Activated T-cell treated with anti-CD3 and anti-CD28 coated beads, Interleukin-2, amount 50 U/mL, for 72 hours (primary cell): ENCODE results near the gene COL5A1. TPM values are rescaled to one million over a fixed set of nuclear protein-coding genes. Genes with fewer than 3 reads are reported as not detected.

Experiments used
- ATAC-seq, 2 donors: fragments of 150-1000 bp; cut with Tn5 transposase; replicated peaks in 1 of 2; 2 replicates each; pipeline ENCODE4 v1.10.0; 2021; ENCODE audit warnings: moderate library complexity in 2 of 2, mild to moderate bottlenecking in 1 of 2
- DNase-seq, 2 donors: peaks; one replicate each; pipeline ENCODE4 v3.0.0; 2021 to 2022; ENCODE audit warnings: mixed read lengths in 1 of 2
- H3K27ac Mint-ChIP-seq: one replicate; pipeline ENCODE4 v1.8.0; 2022; ENCODE audit warnings: mild to moderate bottlenecking, moderate library complexity, mixed read lengths
- H3K27me3 Mint-ChIP-seq: one replicate; pipeline ENCODE4 v1.8.0; 2022; ENCODE audit warnings: low read depth, mixed read lengths
- H3K36me3 Mint-ChIP-seq, 2 donors: one replicate each; pipeline ENCODE4 v1.8.0; 2022; ENCODE audit warnings: mixed read lengths in 2 of 2, mild to moderate bottlenecking in 1 of 2; ENCODE audit not compliant: insufficient read depth in 2 of 2
- H3K4me1 Mint-ChIP-seq: one replicate; pipeline ENCODE4 v1.8.0; 2022; ENCODE audit warnings: low read depth, mixed read lengths
- H3K4me3 Mint-ChIP-seq, 2 donors: one replicate each; pipeline ENCODE4 v1.8.0; 2022; ENCODE audit warnings: mild to moderate bottlenecking in 2 of 2, mixed read lengths in 2 of 2, moderate library complexity in 2 of 2
- H3K9me3 Mint-ChIP-seq, 2 donors: one replicate each; pipeline ENCODE4 v1.8.0; 2022; ENCODE audit warnings: mixed read lengths in 2 of 2
- total RNA-seq, 2 donors: library from RNA; stranded (reverse); gene quantifications; one replicate each; pipeline ENCODE4 v1.2.3, GENCODE V29; 2022

The COL5A1 gene
- total RNA-seq, 2 donors from 2014 or later = 0.49 TPM; not detected in 1

DNA sequence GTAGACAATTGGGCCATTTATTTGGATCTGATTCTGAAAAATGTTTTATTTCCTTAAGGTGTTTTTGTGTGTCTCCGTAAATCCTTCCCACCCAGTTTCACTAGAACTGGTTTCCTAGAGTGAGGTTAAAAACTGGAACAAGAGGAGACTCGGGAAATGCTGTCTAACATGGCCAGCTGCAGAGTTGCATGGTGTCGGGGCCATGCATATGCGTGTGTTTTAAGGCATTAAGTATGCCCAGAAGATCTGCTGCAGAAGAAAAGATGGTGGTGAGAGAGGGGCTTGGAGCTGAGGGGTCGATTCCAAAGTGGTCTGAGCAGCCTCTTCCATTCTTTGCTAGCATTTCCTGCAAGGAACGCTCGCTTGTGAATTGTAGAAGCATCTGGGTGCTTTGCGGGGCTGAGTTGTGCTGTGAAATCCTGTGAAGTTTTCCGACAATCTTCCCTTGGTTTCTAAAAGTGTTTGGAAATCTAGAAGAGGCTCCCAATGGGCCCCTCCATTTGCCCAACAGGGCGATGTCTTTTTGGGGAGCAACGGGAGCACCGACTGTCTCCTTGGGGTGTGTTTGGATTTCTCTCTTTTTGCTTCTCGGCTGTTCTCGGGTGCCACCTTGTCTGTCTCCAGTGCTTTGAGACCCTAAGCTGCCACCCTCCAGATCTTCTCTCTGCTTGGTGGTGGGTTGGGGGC, 113.8 kb downstream of the COL5A1 start:
- no peak overlapping the region for H3K27ac Mint-ChIP-seq
- H3K36me3 Mint-ChIP-seq = peaks cover 0 to 2% of the 10 kb centered on the region in 2 donors
- DNase-seq (no peak), ATAC-seq (no peak)
- H3K27me3 Mint-ChIP-seq = no peaks in the 10 kb centered on the region
- H3K4me1 Mint-ChIP-seq = no peaks in the 10 kb centered on the region
- H3K4me3 Mint-ChIP-seq = no peak overlapping the region
- peaks cover 0 to 11% of the 10 kb centered on the region in 2 donors for H3K9me3 Mint-ChIP-seq

DNA sequence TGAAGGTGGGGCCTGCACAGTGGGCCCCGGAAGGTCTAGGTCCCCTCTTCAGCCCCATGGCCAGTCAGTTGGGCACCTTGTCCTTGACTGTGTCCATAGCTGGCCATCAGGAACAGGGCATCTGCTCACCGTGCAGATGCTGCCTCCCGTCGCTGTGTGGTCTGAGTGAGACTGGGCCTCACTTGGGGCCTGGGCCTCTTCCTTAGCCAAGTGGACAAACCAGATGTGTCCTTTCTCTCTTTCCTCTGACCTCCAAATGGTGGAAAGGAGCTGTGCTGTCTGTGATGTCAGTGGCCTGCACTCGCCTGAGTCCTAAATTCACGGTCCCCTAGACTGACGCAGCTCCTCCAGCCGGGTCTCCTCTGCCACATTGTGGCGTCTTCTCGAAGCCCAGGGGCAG, 114.5 kb downstream of the COL5A1 start:
- H3K4me1 Mint-ChIP-seq = no peaks in the 10 kb centered on the region
- H3K36me3 Mint-ChIP-seq = peaks cover 0 to 2% of the 10 kb centered on the region in 2 donors
- ATAC-seq = no peak
- no peaks in the 10 kb centered on the region for H3K27me3 Mint-ChIP-seq
- no peak for DNase-seq
- H3K9me3 Mint-ChIP-seq = peaks cover 6 to 18% of the 10 kb centered on the region in 2 donors
- no peak overlapping the region for H3K4me3 Mint-ChIP-seq
- no peak overlapping the region for H3K27ac Mint-ChIP-seq

DNA sequence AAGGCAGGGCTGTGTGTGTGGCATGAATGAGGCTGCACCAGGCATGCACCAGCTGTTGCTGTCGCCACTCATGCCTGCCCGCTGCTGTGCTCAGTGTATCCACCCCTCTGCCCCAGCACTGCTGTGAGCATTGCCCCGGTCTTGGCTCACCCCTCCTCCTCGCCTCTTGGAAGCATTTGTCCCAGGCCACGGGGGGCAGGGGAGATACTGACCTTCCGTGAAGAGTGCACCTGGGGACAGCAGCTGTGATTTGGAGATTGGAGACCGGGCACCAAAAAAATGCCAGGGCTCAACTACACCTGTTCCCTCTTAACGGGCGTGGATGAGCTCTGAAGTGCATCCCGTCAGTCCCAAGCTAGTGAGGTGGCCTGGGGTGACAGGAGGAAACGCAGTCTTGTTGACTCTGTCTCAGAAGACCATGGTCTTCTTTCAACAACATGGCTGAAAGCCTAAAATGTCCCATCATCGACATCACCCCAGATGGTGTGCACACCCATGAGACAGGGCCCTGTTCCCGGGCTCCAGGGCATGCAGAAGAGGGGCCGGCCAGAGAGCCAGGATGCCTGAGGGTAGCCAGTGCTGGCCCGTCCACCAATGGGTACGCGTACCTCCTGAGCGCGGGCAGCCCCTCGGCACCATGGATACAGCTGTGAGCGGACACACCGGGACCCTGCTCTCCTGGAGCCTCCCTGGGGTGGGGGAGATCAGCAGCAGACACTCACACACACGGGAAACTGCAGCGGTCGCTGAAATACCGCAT, 115.8 kb downstream of the COL5A1 start:
- no peak for DNase-seq
- H3K4me1 Mint-ChIP-seq = no peaks in the 10 kb centered on the region
- no peak overlapping the region for H3K4me3 Mint-ChIP-seq
- no peak overlapping the region for H3K27ac Mint-ChIP-seq
- peaks cover 0 to 2% of the 10 kb centered on the region in 2 donors for H3K36me3 Mint-ChIP-seq
- ATAC-seq = no peak
- H3K27me3 Mint-ChIP-seq = no peaks in the 10 kb centered on the region
- peaks cover 6 to 18% of the 10 kb centered on the region in 2 donors for H3K9me3 Mint-ChIP-seq

DNA sequence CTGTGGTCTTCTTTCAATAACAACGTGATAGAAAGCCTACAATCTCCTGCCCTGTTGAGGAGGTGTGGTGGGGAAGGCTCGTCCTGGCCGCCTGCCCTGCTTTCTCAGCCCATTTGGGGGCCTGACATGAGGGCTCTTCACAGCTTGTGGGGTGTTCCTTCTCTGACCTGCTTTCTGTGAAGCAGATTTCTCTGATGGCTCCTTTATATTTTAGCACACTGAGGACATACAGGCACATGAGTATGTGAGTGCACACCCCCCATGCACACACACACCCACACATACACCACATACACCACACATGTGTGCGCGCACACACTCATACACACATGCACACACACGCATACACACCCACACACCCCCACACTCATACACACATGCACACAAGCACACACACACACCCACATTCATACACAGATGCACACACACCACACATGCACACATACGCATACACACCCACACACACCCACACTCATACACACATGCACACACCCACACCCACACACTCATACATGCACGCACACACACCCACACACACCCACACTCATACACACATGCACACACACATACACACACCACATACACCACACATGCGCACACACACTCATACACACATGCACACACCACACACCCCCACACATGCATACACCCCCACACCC, 117.5 kb downstream of the COL5A1 start:
- Mint-ChIP-seq H3K4me3 (no peak overlapping the region), H3K4me1 (no peaks in the 10 kb centered on the region), H3K9me3 (peaks cover 6 to 18% of the 10 kb centered on the region in 2 donors), H3K27ac (no peak overlapping the region), H3K36me3 (peaks cover 0 to 2% of the 10 kb centered on the region in 2 donors), H3K27me3 (no peaks in the 10 kb centered on the region)
- DNase-seq (no peak), ATAC-seq (no peak)

DNA sequence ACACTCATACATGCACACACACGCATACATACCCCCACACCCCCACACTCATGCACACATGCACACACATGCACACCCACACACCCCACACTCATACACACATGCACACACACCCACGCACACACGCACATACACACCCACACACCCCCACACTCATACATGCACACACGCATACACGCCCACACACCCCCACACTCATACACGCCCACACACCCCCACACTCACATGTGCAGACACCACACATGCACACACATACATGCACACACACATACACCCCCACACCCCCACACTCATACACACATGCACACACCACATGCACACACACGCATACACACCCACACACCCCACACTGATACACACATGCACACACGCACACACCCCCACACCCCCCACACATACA, 118.3 kb downstream of the COL5A1 start:
- ATAC-seq (no peak), DNase-seq (no peak)
- H3K9me3 Mint-ChIP-seq = peaks cover 6 to 18% of the 10 kb centered on the region in 2 donors

DNA sequence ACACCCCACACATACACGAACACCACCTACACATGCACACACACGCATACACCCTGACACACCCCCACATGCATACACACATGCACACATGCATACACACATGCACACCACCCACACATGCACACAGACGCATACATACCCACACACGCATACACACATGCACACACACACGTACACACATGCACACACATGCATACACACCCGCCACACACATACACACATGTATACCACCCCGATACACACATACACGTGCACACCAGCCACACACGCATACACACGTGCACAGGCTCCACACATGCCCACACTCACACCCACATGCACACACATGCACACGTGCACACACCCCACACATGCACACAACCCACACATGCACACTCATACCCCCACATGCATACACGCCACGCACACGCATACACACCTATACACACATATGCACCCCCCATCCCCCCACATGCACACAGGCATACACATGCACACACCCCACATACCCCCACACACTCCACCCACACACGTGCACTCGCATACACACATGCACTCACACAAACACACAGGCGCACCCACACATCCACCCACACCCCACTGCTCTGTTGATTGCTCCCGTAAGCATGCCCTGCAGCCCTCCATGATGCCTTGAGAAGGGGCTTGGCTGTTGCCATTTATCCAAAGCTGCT, 119.3 kb downstream of the COL5A1 start:
- Mint-ChIP-seq H3K36me3 (peaks cover 0 to 2% of the 10 kb centered on the region in 2 donors), H3K9me3 (peaks cover 6 to 18% of the 10 kb centered on the region in 2 donors), H3K27me3 (no peaks in the 10 kb centered on the region), H3K27ac (no peak overlapping the region), H3K4me3 (no peak overlapping the region), H3K4me1 (no peaks in the 10 kb centered on the region)
- DNase-seq (no peak), ATAC-seq (no peak)

More for the DNA sequence above, 118.3 kb downstream of the COL5A1 start:
- Mint-ChIP-seq H3K27me3 (no peaks in the 10 kb centered on the region), H3K4me1 (no peaks in the 10 kb centered on the region), H3K4me3 (no peak overlapping the region), H3K36me3 (peaks cover 0 to 2% of the 10 kb centered on the region in 2 donors), H3K27ac (no peak overlapping the region)

DNA sequence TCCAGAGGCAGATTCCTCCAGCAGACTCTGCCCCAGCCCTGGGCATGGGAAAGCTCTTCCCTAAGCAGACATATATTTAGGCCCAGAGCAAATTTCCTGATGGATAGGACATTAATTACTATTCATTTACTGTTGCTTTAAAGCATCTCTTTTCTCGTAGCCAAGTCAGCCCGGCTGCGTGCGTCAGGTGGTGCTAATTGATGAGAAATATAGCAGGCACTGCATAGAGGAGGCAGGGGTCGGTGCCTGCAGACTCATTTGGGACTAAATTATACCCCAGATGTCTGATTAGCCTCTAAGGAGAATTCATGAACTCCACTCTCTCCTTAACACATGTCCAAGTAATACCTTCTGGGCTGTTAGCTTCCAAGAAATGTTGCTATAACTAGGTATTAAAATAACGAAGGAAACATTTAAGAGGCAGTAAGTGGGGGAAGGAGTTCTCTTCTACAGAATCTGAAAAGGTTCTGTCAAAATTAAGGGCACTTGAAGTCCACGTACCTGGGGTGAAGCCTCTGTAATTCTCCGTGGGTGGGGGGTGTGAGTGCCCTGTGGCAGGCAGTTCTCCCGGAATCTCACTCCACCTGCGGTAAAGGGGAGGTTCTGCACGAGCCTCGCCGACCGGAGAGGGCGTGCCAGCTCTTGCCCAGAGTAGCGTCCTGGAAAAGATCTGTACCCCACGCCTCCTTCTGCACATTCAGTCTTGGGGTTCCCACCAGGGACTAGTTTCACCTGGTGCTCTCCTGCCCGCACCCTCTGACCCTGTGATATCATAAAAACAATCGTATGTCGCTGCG, 123.1 kb downstream of the COL5A1 start:
- H3K4me3 Mint-ChIP-seq = no peak overlapping the region
- H3K27ac Mint-ChIP-seq = no peak overlapping the region
- no peaks in the 10 kb centered on the region for H3K4me1 Mint-ChIP-seq
- H3K9me3 Mint-ChIP-seq = peaks cover 6 to 11% of the 10 kb centered on the region in 2 donors
- DNase-seq (no peak), ATAC-seq (no peak)
- no peaks in the 10 kb centered on the region for H3K27me3 Mint-ChIP-seq
- peaks cover 0 to 2% of the 10 kb centered on the region in 2 donors for H3K36me3 Mint-ChIP-seq

DNA sequence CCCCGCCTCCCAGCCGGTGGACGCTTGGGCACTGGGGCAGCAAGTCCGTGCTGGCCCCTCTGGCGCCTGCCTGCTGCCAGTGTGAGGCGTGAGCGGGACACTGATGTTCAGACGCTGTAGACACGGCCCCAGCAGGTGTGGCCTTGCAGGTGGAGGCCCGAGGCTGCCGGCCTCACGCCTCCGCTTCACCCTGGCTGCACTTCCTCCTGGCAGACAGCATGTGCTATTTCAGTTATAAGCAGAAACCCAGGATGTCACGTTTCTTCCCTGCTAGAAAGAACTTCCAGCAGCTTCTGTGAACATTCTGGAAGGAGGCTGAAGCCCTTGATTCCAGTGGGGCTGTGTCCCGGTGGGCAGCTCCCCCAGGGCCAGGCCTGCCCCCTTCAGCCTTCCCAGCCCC, 124.2 kb downstream of the COL5A1 start:
- ATAC-seq (no peak), DNase-seq (no peak)
- H3K4me1 Mint-ChIP-seq = no peaks in the 10 kb centered on the region
- H3K27ac Mint-ChIP-seq = no peak overlapping the region
- peaks cover 2 to 3% of the 10 kb centered on the region in 2 donors for H3K9me3 Mint-ChIP-seq
- H3K4me3 Mint-ChIP-seq = no peak overlapping the region
- no peaks in the 10 kb centered on the region for H3K27me3 Mint-ChIP-seq
- no peaks in the 10 kb centered on the region for H3K36me3 Mint-ChIP-seq

DNA sequence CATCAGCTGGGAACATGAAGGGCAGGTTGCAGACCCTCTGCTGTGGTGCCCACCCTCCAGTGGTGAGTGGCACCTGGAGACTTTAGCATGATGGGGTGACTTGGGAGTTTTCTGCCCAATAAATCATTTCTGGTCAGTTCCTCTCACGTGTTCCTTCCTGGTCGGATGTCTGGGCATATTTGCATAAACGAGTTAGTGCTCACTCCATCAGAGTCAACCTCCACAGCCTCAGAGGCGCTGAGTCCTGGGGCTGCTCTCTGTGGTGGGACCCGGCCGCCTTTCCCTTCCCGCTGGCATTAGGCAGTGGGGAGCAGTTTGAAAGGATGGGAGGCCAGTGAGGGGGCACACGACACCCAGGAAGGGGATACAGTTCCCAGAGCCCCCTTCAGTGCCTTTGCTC, 125.0 kb downstream of the COL5A1 start:
- Mint-ChIP-seq H3K27ac (no peak overlapping the region), H3K27me3 (peaks cover 3% of the 10 kb centered on the region), H3K4me3 (no peak overlapping the region), H3K36me3 (no peaks in the 10 kb centered on the region), H3K9me3 (no peaks in the 10 kb centered on the region), H3K4me1 (no peaks in the 10 kb centered on the region)
- no peak for DNase-seq
- no peak for ATAC-seq

DNA sequence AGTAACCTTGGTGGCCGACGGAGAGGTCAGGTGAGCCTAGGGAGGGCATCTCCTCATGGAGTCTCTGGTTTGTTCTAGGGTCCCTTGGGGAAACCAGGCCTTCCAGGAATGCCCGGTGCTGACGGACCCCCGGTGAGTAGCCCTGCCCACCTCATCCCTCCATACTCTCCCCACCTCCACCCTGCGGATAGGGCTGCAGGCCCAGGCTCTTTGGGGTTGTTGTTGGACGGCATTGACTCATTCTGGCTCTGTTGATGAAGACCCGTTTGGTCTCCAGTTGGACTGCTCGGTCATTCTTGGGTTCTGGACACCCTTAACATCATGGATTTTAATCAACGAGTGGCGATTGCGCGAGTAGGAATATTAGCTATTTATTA, 126.7 kb downstream of the COL5A1 start:
- H3K4me1 Mint-ChIP-seq = no peaks in the 10 kb centered on the region
- H3K9me3 Mint-ChIP-seq = no peaks in the 10 kb centered on the region
- no peak overlapping the region for H3K4me3 Mint-ChIP-seq

DNA sequence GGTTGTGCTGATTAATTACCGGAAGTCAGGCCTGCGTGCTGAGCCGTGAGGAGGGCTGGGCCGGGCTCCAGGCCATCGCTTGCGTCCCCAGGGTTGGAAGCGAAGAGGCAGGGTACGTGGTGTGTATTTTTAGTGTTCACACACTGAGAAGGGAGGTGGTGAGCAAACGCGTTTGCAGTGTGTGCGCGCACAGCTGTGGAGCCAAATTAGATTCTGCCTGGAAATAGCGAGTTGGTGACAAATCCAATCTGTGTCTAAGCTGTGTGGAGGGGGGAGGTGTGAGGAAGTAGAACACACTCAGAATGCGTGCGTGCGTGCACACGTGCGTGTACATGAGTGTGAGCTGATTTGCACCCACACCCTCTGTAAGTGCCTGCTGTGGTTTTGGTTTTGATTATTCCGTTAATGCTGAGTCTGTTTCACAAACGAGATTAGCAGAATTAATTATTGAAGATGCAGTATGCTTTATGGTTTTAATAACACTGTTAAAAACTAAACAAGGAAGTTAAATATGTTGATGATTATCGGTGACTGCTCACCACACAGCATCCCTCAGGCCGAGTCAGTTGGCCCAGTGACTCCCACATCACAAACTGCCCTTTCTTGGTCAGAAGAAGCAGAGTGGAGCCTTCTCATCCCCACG, 127.2 kb downstream of the COL5A1 start:
- Mint-ChIP-seq H3K4me1 (no peaks in the 10 kb centered on the region), H3K36me3 (no peaks in the 10 kb centered on the region), H3K27me3 (peaks cover 7% of the 10 kb centered on the region), H3K27ac (no peak overlapping the region), H3K4me3 (no peak overlapping the region), H3K9me3 (no peaks in the 10 kb centered on the region)
- DNase-seq (no peak), ATAC-seq (no peak)

More for the DNA sequence above, 126.7 kb downstream of the COL5A1 start:
- no peak for ATAC-seq
- no peak for DNase-seq
- H3K27ac Mint-ChIP-seq = no peak overlapping the region
- H3K27me3 Mint-ChIP-seq = peaks cover 7% of the 10 kb centered on the region
- H3K36me3 Mint-ChIP-seq = no peaks in the 10 kb centered on the region
